GM06990 (cell line): ENCODE results near the gene DPH6.

ENCODE experiments used
- DNase-seq: peaks from one replicate; pipeline ENCODE4 v3.0.0-alpha.2; 2011; ENCODE audit not compliant: insufficient read length; ENCODE audit errors: extremely low read depth
- H3K27me3 ChIP-seq: replicated peaks from 2 replicates; pipeline ENCODE4 v1.6.0; 2011; ENCODE audit warnings: low read length; ENCODE audit not compliant: control insufficient read depth, insufficient read depth
- H3K36me3 ChIP-seq: 2 replicates; pipeline ENCODE4 v1.5.1; 2011; ENCODE audit warnings: low read length; ENCODE audit not compliant: control insufficient read depth, insufficient read depth
- H3K4me3 ChIP-seq: replicated peaks from 2 replicates; pipeline ENCODE4 v1.5.1; 2011; ENCODE audit warnings: low read depth, mild to moderate bottlenecking, control low read depth, low read length
- TF ChIP-seq, protein P1 (sequence below): IDR thresholded peaks from 2 replicates; pipeline ENCODE4 v1.5.1; 2011; ENCODE audit warnings: low read length, control low read depth, mild to moderate bottlenecking, inconsistent platforms; ENCODE audit not compliant: insufficient read depth, poor library complexity, severe bottlenecking

The DPH6 gene

DNA sequence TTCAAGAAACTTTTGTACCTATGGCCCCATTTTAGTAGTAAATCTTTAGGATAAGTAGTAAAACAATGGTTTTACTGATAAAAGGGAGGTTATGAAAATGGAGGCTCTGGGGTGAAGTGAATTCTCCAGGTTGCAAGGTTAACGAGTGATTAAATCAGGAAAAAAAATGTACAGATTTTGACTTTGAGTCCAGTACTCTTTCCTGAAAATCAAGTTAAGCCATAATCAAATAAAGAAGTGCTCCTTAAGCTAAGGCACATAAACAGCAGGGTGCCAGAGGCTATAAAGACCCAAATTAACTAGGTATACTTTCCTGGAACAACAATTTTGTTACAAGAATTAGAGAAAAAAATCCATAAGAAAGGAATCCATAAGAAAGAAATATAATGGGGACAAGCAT lies 114.7 kb downstream of the DPH6 start:
- no peak for DNase-seq
- H3K4me3 ChIP-seq: no peak overlapping the region
- TF ChIP-seq, protein P1, sequence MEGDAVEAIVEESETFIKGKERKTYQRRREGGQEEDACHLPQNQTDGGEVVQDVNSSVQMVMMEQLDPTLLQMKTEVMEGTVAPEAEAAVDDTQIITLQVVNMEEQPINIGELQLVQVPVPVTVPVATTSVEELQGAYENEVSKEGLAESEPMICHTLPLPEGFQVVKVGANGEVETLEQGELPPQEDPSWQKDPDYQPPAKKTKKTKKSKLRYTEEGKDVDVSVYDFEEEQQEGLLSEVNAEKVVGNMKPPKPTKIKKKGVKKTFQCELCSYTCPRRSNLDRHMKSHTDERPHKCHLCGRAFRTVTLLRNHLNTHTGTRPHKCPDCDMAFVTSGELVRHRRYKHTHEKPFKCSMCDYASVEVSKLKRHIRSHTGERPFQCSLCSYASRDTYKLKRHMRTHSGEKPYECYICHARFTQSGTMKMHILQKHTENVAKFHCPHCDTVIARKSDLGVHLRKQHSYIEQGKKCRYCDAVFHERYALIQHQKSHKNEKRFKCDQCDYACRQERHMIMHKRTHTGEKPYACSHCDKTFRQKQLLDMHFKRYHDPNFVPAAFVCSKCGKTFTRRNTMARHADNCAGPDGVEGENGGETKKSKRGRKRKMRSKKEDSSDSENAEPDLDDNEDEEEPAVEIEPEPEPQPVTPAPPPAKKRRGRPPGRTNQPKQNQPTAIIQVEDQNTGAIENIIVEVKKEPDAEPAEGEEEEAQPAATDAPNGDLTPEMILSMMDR: no peak
- no peaks in the 10 kb centered on the region for H3K27me3 ChIP-seq
- H3K36me3 ChIP-seq: no peaks in the 10 kb centered on the region

- no peak for DNase-seq
- H3K36me3 ChIP-seq: no peaks in the 10 kb centered on the region
- no peaks in the 10 kb centered on the region for H3K27me3 ChIP-seq
- H3K4me3 ChIP-seq: no peak overlapping the region
- TF ChIP-seq, protein P1: no peak
Observed at GRCh38 chr15:35430301-35430700, 115.7 kb downstream of the DPH6 start.

DNA sequence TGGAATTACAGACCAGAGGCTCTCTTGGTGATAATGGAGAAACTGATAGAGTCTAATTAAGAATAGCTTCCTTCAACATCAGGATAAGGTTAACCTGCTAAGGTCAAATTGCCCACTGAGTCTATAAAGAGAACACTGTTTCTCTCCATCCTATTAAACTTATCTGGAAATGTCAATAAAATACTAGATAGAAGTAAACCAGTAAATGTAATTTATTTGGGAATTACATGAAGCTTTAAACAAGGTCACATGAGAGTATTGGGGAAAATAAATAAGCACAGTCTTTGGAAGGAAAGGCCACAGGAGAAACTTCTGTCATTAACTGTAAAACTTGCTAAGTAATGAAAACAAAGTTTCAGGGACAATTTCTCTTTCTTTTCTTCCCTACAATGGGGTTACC lies 118.5 kb downstream of the DPH6 start:
- no peaks in the 10 kb centered on the region for H3K27me3 ChIP-seq
- TF ChIP-seq, protein P1: no peak
- no peak overlapping the region for H3K4me3 ChIP-seq
- no peaks in the 10 kb centered on the region for H3K36me3 ChIP-seq
- no peak for DNase-seq

- TF ChIP-seq, protein P1: no peak
- no peaks in the 10 kb centered on the region for H3K27me3 ChIP-seq
- no peak for DNase-seq
- no peaks in the 10 kb centered on the region for H3K36me3 ChIP-seq
- H3K4me3 ChIP-seq: no peak overlapping the region
Observed at GRCh38 chr15:35427091-35427490, 118.9 kb downstream of the DPH6 start.

- H3K27me3 ChIP-seq: no peaks in the 10 kb centered on the region
- H3K36me3 ChIP-seq: no peaks in the 10 kb centered on the region
- TF ChIP-seq, protein P1: no peak
- DNase-seq: no peak
- H3K4me3 ChIP-seq: no peak overlapping the region
Observed at GRCh38 chr15:35410775-35411174, 135.2 kb downstream of the DPH6 start.

GRCh38 chr15:35399901-35400300 lies 146.1 kb downstream of the DPH6 start:
- Histone ChIP-seq H3K4me3 (no peak overlapping the region), H3K36me3 (no peaks in the 10 kb centered on the region), H3K27me3 (no peaks in the 10 kb centered on the region)
- TF ChIP-seq, protein P1: no peak
- no peak for DNase-seq
